ENCODE measurements around the gene DPP8. TPM values are rescaled to one million over a fixed set of nuclear protein-coding genes. Genes with fewer than 3 reads are reported as not detected.

Gene DPP8
- total RNA-seq, 3 donors from 2014 or later (not counting 1 experiment from before 2014, with no cell fraction given) = 51.7 to 64.8 (median 62.4) TPM

GRCh38 chr15:65405791-65406423, 111.6 kb downstream of the DPP8 start:
- intact Hi-C loops (cut with micrococcal nuclease) = no loop called here
- Mint-ChIP-seq H3K27me3 (ENCODE audit: low read depth in 2 of 2) (peaks cover 7 to 9% of the 10 kb centered on the region in 2 donors), H3K4me1 (peaks cover 0 to 4% of the 10 kb centered on the region in 2 donors), H3K4me3 (no peak overlapping the region), H3K27ac (no peak overlapping the region), H3K36me3 (no peaks in the 10 kb centered on the region), H3K9me3 (no peaks in the 10 kb centered on the region)
- TF ChIP-seq CTCF (IDR thresholded peaks at IDR 0.05) = no peak
- Histone ChIP-seq H3K4me1 (ENCODE audit: control insufficient read depth, insufficient read depth, low read length) (no peaks in the 10 kb centered on the region), H3K4me3 (ENCODE audit: low read length) (no peak overlapping the region), H3K9me3 (ENCODE audit: control insufficient read depth, insufficient read depth, low read length) (no peaks in the 10 kb centered on the region), H3K27me3 (ENCODE audit: control insufficient read depth, insufficient read depth, low read length) (no peaks in the 10 kb centered on the region), H3K27ac (ENCODE audit: low read length) (no peak overlapping the region), H3K36me3 (ENCODE audit: control insufficient read depth, insufficient read depth, low read length) (no peaks in the 10 kb centered on the region)
- DNase-seq (no peak), ATAC-seq (no peak)
- WGBS (ENCODE audit: insufficient coverage) = 88% methylated on average over 6 of the region's 7 CpGs

DNA sequence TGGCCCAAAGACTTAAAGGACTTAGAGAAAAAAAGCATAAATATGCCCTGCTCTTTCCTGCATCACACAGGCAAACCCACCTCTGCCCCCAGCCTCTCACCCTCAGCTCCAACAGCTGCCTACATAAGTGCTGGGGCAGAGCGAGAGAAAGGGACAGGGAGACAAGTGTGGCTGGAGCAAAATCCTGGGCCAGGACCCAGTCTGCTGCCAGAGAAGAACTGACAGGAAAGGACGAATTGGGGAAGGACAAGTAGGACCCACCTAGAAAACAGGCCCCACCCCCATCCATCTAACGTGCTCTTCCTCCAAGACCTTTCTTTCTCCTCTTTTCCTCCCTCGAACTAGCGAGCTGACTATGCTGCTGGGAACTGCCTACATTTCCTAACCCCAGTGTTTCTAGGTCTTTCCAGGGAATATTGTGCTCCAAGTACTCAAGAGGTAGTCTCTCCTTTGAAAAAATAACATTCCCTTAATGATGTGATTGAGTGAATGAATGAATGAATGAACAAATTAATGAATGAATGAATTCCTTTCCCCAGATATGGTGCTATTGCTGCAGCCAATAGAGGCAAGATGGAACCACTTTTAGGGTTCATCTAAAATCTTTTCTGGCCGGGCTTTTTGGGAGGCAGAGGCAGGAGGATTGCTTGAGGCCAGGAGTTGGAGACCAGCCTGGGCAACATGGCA, 113.2 kb downstream of the DPP8 start:
- intact Hi-C loops (cut with micrococcal nuclease) = loop anchor here (5.0 kb wide), 1 partner anchor 87 kb away; no protein-coding TSS in a partner anchor
- H3K9me3 Mint-ChIP-seq = no peaks in the 10 kb centered on the region
- H3K4me1 Mint-ChIP-seq = peaks cover 0 to 4% of the 10 kb centered on the region in 2 donors
- no peak overlapping the region for H3K27ac Mint-ChIP-seq
- H3K9me3 ChIP-seq (ENCODE audit: control insufficient read depth, insufficient read depth, low read length) = no peaks in the 10 kb centered on the region
- no peaks in the 10 kb centered on the region for H3K4me1 ChIP-seq (ENCODE audit: control insufficient read depth, insufficient read depth, low read length)
- no peaks in the 10 kb centered on the region for H3K36me3 ChIP-seq (ENCODE audit: control insufficient read depth, insufficient read depth, low read length)
- no peak for TF ChIP-seq CTCF (IDR thresholded peaks at IDR 0.05)
- no peak for DNase-seq
- H3K36me3 Mint-ChIP-seq = no peaks in the 10 kb centered on the region
- WGBS (ENCODE audit: insufficient coverage) = 87% methylated on average over 6 of the region's 6 CpGs
- no peak overlapping the region for H3K27ac ChIP-seq (ENCODE audit: low read length)
- no peaks in the 10 kb centered on the region for H3K27me3 ChIP-seq (ENCODE audit: control insufficient read depth, insufficient read depth, low read length)
- H3K4me3 ChIP-seq (ENCODE audit: low read length) = no peak overlapping the region
- H3K4me3 Mint-ChIP-seq = no peak overlapping the region
- peaks cover 10 to 13% of the 10 kb centered on the region in 2 donors for H3K27me3 Mint-ChIP-seq (ENCODE audit: low read depth in 2 of 2)
- ATAC-seq = no peak

- intact Hi-C loops (cut with micrococcal nuclease) = loop anchor here (5.0 kb wide), 1 partner anchor 86 kb away; no protein-coding TSS in a partner anchor
Observed at GRCh38 chr15:65402961-65403360, 114.5 kb downstream of the DPP8 start.

More at GRCh38 chr15:65402961-65403360, 114.5 kb downstream of the DPP8 start:
- H3K4me1 Mint-ChIP-seq = peaks cover 0 to 4% of the 10 kb centered on the region in 2 donors
- H3K27me3 ChIP-seq (ENCODE audit: control insufficient read depth, insufficient read depth, low read length) = no peaks in the 10 kb centered on the region
- H3K27ac Mint-ChIP-seq = no peak overlapping the region
- no peaks in the 10 kb centered on the region for H3K4me1 ChIP-seq (ENCODE audit: control insufficient read depth, insufficient read depth, low read length)
- TF ChIP-seq CTCF (IDR thresholded peaks at IDR 0.05) = no peak
- no peak overlapping the region for H3K27ac ChIP-seq (ENCODE audit: low read length)
- no peak overlapping the region for H3K4me3 Mint-ChIP-seq
- ATAC-seq = no peak
- no peaks in the 10 kb centered on the region for H3K36me3 Mint-ChIP-seq
- peaks cover 22% of the 10 kb centered on the region in 2 donors for H3K27me3 Mint-ChIP-seq (ENCODE audit: low read depth in 2 of 2)
- no peaks in the 10 kb centered on the region for H3K36me3 ChIP-seq (ENCODE audit: control insufficient read depth, insufficient read depth, low read length)
- no peak for DNase-seq
- WGBS (ENCODE audit: insufficient coverage) = 91% methylated on average over 4 of the region's 4 CpGs
- H3K9me3 ChIP-seq (ENCODE audit: control insufficient read depth, insufficient read depth, low read length) = no peaks in the 10 kb centered on the region
- H3K4me3 ChIP-seq (ENCODE audit: low read length) = no peak overlapping the region
- H3K9me3 Mint-ChIP-seq = no peaks in the 10 kb centered on the region
